Measurements from ENCODE around the gene UPF2.
"Not testable (repeated sequence)": the region's sequence is repeated elsewhere in the genome, so short reads cannot be mapped to it uniquely, and the experiment has no call there.

Gene UPF2, protein sequence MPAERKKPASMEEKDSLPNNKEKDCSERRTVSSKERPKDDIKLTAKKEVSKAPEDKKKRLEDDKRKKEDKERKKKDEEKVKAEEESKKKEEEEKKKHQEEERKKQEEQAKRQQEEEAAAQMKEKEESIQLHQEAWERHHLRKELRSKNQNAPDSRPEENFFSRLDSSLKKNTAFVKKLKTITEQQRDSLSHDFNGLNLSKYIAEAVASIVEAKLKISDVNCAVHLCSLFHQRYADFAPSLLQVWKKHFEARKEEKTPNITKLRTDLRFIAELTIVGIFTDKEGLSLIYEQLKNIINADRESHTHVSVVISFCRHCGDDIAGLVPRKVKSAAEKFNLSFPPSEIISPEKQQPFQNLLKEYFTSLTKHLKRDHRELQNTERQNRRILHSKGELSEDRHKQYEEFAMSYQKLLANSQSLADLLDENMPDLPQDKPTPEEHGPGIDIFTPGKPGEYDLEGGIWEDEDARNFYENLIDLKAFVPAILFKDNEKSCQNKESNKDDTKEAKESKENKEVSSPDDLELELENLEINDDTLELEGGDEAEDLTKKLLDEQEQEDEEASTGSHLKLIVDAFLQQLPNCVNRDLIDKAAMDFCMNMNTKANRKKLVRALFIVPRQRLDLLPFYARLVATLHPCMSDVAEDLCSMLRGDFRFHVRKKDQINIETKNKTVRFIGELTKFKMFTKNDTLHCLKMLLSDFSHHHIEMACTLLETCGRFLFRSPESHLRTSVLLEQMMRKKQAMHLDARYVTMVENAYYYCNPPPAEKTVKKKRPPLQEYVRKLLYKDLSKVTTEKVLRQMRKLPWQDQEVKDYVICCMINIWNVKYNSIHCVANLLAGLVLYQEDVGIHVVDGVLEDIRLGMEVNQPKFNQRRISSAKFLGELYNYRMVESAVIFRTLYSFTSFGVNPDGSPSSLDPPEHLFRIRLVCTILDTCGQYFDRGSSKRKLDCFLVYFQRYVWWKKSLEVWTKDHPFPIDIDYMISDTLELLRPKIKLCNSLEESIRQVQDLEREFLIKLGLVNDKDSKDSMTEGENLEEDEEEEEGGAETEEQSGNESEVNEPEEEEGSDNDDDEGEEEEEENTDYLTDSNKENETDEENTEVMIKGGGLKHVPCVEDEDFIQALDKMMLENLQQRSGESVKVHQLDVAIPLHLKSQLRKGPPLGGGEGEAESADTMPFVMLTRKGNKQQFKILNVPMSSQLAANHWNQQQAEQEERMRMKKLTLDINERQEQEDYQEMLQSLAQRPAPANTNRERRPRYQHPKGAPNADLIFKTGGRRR

DNA sequence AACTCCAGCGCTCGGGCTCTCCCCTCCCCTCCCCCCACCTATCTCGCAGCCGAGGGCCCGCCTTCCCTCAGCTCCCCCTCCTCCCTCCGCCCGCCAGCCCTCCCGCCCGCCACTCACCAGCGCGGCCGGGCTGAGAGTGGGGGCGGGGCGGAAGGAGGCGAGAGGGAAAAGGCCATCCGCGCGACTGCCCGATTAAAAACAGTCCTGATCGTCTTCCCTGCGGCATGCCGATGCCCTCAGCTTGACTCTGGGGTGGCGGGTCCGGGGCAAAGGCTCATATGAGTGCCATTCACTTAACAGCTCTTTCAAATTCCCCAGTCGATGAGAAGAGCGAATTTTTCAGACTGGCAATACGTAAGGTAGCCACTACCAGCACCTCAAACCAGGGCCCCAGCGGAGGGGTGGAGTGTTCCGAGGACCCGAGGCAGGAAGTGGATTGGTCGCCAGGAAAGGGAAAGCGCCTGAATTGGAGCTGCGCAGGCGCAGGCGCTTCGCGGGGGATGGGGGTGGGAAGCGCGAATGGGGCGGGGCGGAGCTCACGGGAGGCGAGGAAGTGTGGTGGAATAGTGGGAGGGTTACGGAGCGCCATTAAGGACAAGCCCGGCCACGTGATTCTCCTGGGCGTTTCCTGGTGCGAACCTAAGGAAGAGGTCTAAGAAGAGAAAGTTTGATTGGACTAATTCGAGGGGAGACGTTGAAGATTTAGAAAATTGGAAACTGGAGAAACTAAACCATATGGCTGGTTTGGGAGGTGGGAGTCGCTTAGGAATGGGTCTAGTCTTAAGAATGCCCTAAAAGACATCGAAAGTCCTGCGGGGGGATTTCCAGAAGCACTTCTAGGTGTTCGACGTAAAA, at the start of gene UPF2:
Gene UPF2 (minus strand): TSS at position 13 of the 855 bp plus-strand sequence. CDS start 7,386 bp downstream, outside the sequence.
- DNase-seq = peak; percentile 95

DNA sequence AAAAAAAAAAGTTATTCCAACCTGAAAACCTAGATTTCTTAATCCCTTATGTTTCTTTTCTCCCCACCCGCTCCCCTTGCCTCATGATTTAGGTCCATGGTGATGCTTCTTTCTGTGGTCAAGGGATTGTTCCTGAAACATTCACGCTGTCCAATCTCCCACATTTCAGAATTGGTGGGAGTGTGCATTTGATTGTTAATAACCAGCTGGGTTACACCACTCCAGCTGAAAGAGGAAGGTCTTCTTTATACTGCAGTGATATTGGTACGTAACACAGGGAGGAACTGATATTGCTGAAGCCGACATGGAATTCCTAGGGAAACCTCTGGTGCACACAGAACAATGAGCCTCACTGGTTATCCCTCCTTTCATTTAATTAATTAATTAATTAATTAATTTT, 48.8 kb upstream of the UPF2 start:
- DNase-seq = no peak

DNA sequence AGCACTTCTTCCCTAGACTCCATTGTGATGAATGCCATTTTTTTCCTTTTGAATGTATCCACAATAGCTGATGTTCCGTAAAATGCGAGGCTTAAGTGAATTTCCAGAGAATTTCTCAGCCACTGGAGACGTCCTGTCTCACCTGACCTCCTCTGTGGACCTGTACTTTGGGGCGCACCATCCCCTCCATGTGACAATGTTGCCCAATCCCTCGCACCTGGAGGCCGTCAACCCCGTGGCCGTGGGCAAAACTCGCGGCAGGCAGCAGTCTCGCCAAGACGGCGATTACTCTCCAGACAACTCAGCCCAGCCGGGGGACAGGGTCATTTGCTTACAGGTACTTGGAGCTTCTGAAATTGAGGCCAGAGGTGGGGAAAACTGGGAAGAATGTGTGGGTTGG, 46.3 kb upstream of the UPF2 start:
- no peak for DNase-seq

DNA sequence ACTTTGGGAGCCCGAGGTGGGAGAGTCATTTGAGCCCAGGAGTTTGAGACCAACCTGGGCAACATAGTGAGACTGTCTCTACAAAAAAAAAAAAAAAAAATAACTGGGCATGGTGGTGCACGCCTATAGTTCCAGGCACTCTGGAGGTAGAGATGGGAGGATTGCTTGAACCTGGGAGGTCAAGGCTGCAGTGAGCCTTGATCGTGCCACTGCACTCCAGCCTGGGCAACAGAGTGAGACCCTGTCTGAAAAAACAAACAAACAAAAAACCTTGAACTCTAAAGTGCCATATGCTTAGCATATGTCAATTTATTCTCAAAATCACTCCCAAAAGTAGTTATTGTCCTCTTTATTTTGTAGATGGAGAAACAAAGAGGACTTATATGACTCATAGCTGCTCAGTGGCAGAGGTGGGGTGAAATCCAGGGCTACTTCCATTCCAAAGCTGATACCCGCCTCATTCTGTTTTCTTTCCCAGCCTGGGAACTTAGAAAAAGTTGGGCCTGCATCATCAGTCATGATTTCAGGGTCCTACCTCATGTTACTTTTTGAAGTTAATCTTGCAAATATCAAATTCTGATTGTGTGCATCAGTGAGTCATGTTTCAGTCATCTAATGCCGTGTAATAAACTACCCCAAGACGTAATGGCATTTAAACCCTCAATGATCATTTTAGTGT, 39.4 kb upstream of the UPF2 start:
- no peak for DNase-seq

DNA sequence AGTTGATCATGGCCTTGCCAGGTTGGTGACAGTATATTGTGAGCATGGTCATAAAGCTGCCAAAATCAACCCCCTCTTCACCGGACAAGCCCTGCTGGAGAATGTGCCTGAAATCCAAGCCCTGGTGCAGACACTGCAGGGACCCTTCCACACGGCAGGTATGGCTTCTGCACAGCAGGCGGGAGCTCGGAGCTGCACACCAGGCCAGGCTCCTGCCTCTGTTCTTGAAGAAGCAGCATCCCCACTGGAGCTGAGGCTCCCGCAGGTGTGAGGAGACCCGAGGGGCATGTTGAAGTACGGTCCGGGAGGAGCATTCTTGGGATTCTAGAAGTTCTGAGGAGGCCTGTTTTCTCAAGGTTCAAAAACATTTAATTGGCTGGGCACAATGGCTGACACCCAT, 38.9 kb upstream of the UPF2 start:
- no peak for DNase-seq

DNA sequence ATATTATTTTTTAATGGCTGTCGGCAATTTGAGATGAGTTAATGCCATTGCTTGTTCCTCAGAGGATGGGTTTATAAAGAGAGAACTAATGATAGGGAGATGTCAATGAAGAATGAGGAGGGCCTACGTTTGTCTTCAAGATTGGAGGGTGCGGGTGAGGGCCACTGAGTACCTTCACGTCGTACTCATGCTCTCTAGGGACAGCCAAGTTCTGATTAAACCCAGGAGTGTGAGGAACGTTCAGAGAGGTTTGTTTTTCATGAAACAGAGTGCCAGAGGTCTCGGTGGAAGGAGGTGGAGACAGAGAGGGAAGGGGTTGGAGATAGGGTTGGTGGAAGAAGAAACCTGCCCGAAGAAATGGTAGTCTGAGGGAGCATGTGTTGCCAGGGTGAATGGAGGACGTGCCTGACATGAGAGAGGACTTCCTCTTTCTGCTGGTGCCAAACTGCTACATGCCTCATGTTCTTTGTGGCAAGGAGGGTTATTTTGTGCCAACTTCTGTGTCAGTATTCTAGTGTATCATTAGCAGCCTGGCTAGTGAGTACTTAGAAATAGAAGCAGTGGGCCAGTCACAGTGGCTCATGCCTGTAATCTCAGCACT, 35.1 kb upstream of the UPF2 start:
- DNase-seq = no peak

DNA sequence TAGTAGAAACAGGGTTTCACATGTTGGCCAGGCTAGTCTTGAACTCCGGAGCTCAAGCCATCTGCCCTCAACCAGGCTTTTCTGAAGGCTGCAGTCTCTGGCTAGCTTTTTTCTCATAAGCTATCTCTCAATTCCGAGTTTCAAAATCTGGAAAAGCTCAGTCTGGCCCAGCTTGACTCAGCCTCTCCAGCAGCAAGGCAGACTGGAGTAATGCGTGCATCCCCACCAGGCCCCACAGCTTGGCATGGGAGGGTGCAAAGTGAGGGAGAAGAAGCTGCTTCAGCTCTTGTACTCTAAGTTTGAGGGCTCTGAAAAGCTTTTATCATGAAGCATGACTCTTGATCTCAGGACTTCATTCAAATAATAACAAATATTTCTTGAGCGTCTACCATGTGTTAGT, 30.9 kb upstream of the UPF2 start:
- no peak for DNase-seq

DNA sequence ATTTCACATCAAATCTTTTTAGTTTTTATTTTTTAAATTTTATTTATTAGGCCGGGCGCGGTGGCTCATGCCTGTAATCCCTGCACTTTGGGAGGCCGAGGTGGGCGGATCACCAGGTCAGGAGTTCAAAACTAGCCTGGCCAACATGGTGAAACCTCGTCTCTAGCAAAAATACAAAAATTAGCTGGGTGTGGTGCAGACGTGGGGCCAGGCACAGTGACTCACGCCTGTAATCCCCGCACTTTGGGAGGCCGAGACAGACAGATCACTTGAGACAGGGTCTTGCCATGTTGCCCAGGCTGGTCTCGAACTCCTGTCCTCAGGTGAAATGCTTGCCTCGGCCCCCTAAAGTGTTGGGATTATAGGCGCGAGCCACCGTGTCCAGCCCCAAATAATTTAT, 28.8 kb upstream of the UPF2 start:
- DNase-seq = not testable (repeated sequence)

DNA sequence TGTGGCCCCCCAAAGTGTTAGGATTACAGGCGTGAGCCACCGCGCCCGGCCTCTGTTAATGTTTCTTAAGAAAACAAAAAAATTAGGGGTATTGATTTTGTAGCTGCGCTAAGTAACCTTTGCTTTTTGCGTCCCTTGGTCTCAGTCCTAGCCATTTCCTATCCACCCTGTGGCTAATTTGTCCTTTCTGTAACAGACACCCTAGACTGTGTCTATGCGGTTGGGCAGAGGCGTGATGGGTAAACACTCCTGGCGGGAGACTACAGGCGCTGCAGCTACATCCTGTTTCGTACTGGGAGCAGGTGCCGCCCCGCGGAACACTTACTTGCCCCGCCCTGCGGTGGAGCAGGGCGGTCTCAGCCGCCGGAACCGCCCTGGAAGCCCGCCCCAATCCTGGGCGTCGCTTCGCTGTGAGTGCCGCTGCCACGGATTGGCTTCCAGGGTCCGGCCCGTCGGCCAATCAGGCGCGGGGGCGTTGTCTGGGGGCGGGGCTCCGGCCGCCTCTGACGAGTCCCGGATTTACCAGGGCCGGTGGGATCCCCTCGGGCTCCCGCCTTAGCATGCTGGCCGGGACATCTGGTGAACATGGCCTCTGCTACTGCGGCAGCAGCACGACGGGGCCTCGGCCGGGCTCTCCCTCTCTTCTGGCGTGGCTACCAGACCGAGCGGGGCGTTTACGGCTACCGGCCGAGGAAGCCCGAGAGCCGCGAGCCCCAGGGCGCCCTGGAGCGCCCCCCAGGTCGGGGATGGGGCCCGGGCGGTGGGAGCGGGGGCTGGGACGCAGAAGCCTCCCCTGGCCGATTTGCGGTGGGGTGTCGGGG, 26.1 kb upstream of the UPF2 start, which contains the start of gene DHTKD1:
Gene DHTKD1 (plus strand): TSS at position 506 of the 821 bp plus-strand sequence. CDS start 80 bp downstream, at position 586.
- DNase-seq = peak; percentile 93

DNA sequence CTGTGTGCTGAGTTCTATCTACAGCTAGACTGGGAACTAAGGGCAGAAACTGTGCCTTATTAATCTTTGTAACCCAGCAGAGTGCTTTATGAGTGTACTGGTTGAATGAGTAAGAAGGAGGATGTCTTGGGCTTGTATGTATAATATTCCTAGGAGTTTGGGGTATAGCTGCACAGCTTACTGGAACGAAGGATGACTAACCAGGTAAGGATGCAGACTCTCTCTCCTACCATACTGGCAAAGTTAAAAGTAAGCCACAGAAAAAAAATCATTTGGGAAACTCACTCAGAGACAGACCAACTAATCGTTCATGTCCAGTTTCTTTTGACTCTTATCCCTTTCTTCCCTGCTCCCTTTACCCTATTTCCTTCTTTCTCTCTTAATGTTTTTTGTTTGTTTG, 24.7 kb upstream of the UPF2 start:
- DNase-seq = no peak

DNA sequence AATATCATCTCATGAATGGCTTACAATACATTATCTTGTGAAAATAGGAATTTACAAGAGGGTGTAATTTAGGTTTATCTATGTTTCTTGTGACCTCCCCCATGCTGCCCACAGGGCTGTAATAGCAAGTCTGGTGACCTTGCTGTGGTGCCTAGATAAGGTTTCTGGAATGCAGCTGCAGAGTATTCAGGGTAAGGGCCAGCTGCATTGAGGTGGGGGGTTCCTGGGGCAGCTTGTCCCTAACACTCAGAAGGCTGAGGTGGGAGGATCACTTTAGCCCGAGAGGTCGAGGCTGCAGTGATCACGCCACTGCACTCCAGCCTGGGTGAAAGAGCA, 20.8 kb upstream of the UPF2 start:
- DNase-seq = no peak

DNA sequence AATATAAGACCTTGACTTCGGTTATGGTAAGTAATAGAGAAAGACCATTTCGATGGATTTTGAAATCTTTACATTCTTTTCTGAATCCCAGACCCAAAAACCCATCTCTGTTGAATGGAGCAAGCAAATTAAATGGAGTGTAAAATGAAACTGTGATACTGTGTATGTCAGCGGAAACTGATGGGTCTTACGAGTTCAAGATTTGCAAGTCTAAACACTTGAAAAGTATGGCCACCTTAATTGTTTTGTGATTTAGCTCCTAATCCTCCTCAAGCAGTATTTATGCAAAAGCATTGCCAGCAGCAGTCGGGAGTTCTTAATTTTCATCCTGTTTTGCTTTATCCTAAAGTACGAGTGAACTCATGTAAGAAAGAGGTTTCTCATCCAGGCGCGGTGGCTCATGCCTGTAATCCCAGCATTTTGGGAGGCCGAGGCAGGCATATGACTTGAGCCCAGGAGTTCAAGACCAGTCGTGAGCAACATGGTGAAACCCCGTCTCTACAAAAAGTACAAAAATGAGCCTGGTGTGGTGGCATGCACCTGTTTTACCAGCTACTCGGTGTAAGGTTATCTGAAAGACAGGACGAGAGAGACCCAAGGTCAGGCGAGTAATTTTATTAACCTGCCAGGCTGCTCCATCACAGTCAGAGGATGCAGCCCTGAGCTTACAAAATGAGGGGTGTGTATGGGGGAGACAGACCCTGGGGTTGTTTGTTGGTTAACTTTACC, 20.3 kb upstream of the UPF2 start:
- no peak for DNase-seq

DNA sequence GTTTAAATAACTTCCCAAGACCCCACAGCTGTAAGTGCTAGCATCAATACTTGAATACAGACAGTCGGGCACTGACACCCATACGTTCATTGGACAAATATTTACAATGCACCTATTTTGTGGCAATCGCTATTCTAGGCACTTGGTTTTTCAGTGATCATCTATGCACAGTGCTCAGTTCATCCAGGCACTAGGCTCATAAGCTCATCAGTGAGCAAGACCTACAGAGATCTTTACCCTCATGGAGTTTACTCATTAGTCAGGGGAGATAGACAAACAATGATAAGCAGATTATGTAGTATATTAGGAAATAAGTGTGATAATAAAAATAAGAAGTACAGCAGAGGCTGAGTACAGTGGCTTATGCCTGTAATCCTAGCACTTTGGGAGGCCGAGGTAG, 18.5 kb upstream of the UPF2 start:
- no peak for DNase-seq

DNA sequence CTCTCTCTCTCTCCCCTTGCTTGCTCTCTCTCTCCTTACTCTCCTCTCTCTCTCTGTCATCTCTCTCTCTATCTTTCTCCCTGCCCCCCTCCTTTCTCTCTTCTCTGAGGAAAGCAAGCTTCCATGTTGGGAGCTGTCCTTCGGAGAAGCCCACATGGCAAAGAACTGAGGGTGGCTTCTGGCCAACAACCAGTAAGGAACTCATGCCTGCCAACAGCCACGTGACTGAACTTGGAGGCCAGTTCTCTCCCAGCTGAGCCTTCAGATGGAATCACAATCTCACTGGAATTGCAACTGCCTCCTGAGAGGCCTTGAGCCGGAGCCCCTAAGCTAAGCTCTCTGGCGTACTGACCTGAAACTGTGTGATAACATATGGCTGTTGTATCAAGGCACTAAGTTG, 14.1 kb upstream of the UPF2 start:
- no peak for DNase-seq

DNA sequence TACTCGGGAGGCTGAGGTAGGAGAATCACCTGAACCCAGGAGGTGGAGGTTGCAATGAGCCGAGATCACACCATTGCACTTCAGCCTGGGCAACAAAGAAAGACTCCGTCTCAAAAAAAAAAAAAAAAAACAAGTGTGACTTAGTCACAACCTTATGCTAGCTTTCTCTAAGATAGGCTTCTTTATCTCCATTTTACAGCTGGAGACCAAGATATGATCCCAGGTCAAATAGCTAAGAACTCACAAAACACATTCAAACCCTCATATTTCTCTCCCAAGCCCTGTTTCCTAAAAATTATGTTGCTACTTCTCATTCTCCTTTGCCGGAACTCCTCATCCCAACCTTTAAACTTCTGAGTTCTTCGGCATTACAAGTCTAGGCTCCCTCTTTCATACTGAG, 13.1 kb upstream of the UPF2 start:
- DNase-seq = no peak

DNA sequence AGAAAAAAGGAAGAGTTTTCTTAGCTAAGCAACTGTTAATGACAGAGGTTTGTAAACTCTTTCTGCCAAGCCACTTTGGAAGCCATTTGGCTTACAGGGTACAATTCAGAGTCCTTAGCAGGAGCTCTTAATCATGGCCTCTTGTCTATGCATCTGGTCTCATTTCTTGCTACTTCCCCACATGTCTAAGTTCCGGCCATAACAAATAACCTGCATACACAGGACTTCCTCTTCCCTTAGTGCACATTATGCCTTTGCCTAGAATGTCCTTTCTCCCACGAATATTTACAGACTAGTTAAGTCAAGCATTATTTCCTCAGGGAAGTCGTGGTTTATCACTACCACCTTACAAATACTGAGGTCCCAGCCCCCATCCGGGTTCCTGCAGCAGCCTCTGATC, 8.6 kb upstream of the UPF2 start:
- no peak for DNase-seq

DNA sequence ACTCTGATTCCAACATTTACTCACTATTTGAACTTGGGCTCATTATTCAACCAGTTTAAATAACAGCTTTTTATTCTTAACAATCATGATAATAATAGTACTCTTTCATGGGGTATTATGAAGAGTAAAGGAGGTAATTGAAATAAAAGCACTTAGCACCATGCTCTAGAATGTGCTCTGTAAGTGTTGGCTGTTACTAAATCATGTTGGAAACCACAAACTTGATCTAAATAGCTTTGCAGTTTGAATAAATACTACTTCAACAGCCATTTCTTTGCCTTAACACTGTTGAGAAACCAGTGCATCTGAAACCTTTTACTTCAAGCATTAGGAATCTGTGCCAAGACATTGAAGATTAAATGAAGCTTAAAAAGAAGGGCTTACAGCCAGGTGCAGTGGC, 7.9 kb upstream of the UPF2 start:
- DNase-seq = no peak

DNA sequence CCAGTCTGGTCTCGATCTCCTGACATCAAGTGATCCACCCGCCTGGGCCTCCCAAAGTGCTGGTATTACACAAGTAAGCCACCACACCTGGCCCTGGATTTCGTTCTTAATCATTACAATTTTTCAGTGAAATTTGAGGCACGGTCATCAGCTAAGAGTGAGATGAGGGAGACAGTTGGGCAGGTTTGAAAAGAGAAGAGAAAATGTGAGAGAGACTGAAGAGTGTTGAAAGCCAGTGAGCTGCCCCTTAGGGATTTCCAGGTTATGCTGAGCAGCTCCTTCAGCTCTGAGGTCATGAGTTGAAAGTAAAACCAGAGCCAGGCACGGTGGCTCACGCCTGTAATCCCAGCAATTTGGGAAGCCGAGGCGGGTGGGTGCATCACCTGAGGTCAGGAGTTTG, 5.9 kb upstream of the UPF2 start:
- no peak for DNase-seq

DNA sequence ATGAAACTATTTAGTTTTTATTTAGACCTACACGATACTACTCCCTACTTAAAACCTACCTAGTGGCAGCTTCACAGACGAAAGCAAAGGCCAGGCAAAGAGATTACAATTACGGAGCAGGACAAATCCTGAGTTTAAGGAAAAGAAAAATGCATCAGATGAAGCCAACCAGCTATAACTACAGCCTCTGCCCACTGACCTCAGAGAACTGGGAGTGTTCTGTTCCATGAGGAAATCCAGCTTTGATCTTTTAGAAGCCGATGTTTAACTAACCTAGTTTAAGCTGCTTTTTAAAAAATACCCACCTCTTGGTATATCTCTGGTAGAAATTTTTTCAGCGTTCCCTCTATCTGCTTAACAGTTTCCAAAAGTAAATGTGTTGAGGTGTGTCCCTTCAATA, 3.0 kb upstream of the UPF2 start:
- no peak for DNase-seq

DNA sequence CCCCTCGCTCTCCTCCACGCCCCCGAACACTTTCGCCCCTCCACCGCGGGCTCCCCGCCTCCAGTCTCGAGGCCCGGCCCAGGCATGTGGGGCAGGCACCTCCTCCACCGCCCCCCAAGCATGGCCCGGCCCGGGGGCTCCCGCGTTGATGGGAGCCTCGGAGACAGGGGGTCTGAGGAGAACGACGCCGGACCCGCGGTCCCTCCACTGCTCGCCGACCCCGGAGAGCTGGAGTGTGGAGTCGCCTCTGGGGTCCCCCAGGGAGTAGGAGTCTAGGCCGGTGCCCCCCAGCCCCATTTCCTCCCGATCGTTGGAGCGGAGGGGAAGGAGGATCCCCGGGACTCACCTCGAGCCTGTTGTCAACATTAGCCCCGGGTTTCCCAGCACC, 206 bp downstream of the UPF2 start:
- DNase-seq = no peak

Measured in NCI-H1092 (cell line).